ENCODE results near the gene RHOD.

Gene RHOD

DNA sequence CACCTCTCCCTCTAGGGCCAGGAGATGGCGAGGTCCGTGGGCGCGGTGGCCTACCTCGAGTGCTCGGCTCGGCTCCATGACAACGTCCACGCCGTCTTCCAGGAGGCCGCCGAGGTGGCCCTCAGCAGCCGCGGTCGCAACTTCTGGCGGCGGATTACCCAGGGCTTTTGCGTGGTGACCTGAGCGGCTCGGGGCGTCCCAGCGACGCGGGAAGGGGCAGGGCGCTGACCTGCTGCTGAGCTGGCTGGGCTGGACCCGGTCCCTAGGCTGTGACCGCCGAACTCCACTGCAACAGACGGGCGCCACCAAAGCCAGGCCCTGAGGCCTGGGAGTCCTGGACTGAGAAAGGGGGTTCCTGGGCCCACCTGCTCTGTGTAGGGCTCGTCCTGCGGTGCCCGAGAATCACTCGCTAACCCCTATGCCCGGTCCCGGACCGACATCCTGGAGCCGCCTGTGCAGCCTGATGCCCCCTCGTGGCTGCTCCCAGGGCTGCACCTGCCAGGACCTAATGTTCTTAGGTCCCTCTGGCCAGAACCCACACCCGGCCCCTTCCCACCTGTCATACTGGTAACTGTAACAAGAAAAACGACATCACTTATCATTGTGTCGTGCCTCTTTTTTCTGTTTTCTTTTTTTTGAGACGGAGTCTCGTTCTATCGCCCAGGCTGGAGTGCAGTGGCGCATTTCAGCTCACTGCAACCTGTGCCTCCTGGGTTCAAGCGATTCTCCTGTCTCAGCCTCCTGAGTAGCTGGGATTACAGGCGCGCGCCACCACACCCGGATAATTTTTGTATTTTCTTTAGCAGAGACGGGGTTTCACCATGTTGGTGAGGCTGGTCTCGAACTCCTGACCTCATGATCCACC, 15.0 kb downstream of the RHOD start:
- TF ChIP-seq RARB (CRISPR knock-in tag; IDR thresholded peaks at IDR 0.05) = no peak
- no peak for TF ChIP-seq ZFP30 (CRISPR knock-in tag; IDR thresholded peaks at IDR 0.05)
- TF ChIP-seq, protein P1, sequence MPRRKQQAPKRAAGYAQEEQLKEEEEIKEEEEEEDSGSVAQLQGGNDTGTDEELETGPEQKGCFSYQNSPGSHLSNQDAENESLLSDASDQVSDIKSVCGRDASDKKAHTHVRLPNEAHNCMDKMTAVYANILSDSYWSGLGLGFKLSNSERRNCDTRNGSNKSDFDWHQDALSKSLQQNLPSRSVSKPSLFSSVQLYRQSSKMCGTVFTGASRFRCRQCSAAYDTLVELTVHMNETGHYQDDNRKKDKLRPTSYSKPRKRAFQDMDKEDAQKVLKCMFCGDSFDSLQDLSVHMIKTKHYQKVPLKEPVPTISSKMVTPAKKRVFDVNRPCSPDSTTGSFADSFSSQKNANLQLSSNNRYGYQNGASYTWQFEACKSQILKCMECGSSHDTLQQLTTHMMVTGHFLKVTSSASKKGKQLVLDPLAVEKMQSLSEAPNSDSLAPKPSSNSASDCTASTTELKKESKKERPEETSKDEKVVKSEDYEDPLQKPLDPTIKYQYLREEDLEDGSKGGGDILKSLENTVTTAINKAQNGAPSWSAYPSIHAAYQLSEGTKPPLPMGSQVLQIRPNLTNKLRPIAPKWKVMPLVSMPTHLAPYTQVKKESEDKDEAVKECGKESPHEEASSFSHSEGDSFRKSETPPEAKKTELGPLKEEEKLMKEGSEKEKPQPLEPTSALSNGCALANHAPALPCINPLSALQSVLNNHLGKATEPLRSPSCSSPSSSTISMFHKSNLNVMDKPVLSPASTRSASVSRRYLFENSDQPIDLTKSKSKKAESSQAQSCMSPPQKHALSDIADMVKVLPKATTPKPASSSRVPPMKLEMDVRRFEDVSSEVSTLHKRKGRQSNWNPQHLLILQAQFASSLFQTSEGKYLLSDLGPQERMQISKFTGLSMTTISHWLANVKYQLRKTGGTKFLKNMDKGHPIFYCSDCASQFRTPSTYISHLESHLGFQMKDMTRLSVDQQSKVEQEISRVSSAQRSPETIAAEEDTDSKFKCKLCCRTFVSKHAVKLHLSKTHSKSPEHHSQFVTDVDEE (CRISPR knock-in tag; IDR thresholded peaks at IDR 0.05) = no peak
- no peak for TF ChIP-seq ESRRG (CRISPR knock-in tag; IDR thresholded peaks at IDR 0.05)
- no peak for TF ChIP-seq TOX (CRISPR knock-in tag; IDR thresholded peaks at IDR 0.05; ENCODE audit: borderline replicate concordance)
- TF ChIP-seq CSDC2 (CRISPR knock-in tag; IDR thresholded peaks at IDR 0.05) = no peak
- TF ChIP-seq ISL1 (CRISPR knock-in tag; IDR thresholded peaks at IDR 0.05) = no peak
- no peak for TF ChIP-seq ARNTL (CRISPR knock-in tag; IDR thresholded peaks at IDR 0.05; ENCODE audit: borderline replicate concordance, low read depth)
- no peak for TF ChIP-seq ZNF70 (CRISPR knock-in tag; IDR thresholded peaks at IDR 0.05)
- peak; percentile 94 for ATAC-seq

DNA sequence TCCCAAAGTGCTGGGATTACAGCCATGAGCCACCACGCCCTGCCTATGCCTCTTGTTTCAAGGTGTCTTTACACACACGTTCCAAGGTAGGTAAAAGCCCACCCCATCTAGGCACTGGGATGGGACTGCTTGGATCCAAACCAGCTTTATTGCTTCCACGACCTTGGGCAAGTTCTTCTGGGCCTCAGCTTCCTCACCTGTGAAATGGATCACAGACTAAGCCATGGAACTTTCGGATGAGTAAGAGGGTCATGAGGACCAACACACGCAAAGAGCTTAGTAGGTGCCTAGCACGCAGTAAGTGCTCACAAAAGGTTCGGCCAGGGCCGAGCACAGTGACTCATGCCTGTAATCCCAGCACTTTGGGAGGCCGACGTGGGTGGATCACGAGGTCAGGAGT, 15.6 kb downstream of the RHOD start:
- TF ChIP-seq, protein P2, sequence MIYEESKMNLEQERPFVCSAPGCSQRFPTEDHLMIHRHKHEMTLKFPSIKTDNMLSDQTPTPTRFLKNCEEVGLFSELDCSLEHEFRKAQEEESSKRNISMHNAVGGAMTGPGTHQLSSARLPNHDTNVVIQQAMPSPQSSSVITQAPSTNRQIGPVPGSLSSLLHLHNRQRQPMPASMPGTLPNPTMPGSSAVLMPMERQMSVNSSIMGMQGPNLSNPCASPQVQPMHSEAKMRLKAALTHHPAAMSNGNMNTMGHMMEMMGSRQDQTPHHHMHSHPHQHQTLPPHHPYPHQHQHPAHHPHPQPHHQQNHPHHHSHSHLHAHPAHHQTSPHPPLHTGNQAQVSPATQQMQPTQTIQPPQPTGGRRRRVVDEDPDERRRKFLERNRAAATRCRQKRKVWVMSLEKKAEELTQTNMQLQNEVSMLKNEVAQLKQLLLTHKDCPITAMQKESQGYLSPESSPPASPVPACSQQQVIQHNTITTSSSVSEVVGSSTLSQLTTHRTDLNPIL (CRISPR knock-in tag; IDR thresholded peaks at IDR 0.05; ENCODE audit: low read depth) = no peak
- ATAC-seq = no peak

DNA sequence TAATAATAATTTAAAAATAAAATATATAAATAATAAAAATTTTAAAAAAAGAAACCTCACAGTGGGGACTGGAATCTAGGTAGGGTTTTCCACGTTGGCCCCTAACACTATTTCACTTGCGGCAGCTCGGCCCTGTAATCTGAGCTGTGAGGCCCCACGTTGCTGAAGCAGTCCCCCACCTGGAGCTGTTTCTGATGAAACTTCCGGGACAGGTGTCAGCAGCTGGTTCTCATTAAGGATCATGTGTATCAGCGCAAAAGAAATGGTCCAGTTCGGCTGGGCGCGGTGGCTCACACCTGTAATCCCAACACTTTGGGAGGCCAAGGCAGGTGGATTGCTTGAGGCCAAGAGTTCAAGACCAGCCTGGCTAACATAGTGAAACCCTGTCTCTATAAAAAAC, 17.3 kb downstream of the RHOD start:
- ATAC-seq = no peak
- TF ChIP-seq ZFP3 (CRISPR knock-in tag; IDR thresholded peaks at IDR 0.05) (no peak), ISL1 (CRISPR knock-in tag; IDR thresholded peaks at IDR 0.05) (no peak), ESRRG (CRISPR knock-in tag; IDR thresholded peaks at IDR 0.05) (no peak), TCF4 (CRISPR knock-in tag; IDR thresholded peaks at IDR 0.05; ENCODE audit: borderline replicate concordance) (no peak), RARB (CRISPR knock-in tag; IDR thresholded peaks at IDR 0.05) (no peak), ZNF8 (CRISPR knock-in tag; IDR thresholded peaks at IDR 0.05) (no peak), SNAI2 (CRISPR knock-in tag; IDR thresholded peaks at IDR 0.05) (no peak), TOX (CRISPR knock-in tag; IDR thresholded peaks at IDR 0.05; ENCODE audit: borderline replicate concordance) (no peak), ZC3H10 (CRISPR knock-in tag; IDR thresholded peaks at IDR 0.05) (no peak), CSDC2 (CRISPR knock-in tag; IDR thresholded peaks at IDR 0.05) (no peak), ZFP30 (CRISPR knock-in tag; IDR thresholded peaks at IDR 0.05) (no peak), ZNF70 (CRISPR knock-in tag; IDR thresholded peaks at IDR 0.05) (no peak)
- TF ChIP-seq, protein P3, sequence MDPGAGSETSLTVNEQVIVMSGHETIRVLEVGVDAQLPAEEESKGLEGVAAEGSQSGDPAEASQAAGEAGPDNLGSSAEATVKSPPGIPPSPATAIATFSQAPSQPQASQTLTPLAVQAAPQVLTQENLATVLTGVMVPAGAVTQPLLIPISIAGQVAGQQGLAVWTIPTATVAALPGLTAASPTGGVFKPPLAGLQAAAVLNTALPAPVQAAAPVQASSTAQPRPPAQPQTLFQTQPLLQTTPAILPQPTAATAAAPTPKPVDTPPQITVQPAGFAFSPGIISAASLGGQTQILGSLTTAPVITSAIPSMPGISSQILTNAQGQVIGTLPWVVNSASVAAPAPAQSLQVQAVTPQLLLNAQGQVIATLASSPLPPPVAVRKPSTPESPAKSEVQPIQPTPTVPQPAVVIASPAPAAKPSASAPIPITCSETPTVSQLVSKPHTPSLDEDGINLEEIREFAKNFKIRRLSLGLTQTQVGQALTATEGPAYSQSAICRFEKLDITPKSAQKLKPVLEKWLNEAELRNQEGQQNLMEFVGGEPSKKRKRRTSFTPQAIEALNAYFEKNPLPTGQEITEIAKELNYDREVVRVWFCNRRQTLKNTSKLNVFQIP (CRISPR knock-in tag; IDR thresholded peaks at IDR 0.05; ENCODE audit: borderline replicate concordance, low read depth) = no peak
- TF ChIP-seq, protein P2 (CRISPR knock-in tag; IDR thresholded peaks at IDR 0.05; ENCODE audit: low read depth) = no peak
- TF ChIP-seq, protein P4, sequence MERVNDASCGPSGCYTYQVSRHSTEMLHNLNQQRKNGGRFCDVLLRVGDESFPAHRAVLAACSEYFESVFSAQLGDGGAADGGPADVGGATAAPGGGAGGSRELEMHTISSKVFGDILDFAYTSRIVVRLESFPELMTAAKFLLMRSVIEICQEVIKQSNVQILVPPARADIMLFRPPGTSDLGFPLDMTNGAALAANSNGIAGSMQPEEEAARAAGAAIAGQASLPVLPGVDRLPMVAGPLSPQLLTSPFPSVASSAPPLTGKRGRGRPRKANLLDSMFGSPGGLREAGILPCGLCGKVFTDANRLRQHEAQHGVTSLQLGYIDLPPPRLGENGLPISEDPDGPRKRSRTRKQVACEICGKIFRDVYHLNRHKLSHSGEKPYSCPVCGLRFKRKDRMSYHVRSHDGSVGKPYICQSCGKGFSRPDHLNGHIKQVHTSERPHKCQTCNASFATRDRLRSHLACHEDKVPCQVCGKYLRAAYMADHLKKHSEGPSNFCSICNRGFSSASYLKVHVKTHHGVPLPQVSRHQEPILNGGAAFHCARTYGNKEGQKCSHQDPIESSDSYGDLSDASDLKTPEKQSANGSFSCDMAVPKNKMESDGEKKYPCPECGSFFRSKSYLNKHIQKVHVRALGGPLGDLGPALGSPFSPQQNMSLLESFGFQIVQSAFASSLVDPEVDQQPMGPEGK (CRISPR knock-in tag; IDR thresholded peaks at IDR 0.05; ENCODE audit: borderline replicate concordance) = no peak
- TF ChIP-seq, protein P1 (CRISPR knock-in tag; IDR thresholded peaks at IDR 0.05) = no peak

Data from SK-N-SH treated with all-trans-retinoic acid at 6 μM for 48 hours (cell line).